Measurements from ENCODE around the gene ICOSLG. TPM values are rescaled to one million over a fixed set of nuclear protein-coding genes. Genes with fewer than 3 reads are reported as not detected.
"Not testable (repeated sequence)": the region's sequence is repeated elsewhere in the genome, so short reads cannot be mapped to it uniquely, and the experiment has no call there.

Gene ICOSLG
- total RNA-seq, 1 donor from 2014 or later: 1.5 TPM

DNA sequence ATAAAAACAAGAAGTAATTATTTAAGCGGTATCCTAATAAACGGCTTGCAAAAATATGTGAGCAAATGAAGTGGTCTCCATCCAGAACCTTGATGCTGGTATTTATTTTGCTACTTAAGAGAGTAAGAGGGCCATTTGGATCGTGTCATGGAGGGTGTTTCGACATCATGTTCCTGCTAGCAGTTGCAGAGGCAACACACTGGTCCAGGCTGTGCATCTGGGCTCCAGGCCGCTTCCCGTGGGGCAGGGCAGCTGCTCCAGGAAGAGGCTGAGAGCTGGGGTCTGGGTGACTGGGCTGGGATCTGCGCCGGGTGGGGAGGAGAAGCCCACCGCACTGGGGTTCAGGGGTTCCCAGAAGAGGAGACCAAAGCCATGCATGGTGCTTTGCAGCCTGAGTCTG lies 46.3 kb downstream of the ICOSLG start:
- DNase-seq (ENCODE audit: low spot score): not testable (repeated sequence)

DNA sequence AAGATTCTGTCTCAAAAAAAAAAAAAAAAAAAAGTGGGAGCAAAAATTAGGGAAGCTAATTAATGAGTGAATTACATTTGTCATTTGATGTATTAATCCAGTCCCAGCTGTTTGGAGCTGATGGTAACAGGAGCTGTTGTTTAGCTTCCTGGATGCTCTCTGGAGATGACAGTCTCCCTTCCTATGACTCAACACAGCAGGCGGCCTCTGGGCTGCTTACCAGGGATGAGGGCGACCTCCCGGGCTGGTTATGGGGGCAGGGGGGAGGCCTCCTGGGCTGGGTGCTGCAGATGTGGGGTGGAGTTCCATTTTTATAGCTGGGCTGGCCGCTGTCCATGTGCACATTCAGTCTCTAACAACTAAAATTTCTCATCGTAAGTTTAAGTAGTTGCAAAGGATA lies 47.6 kb downstream of the ICOSLG start:
- DNase-seq (ENCODE audit: low spot score); intact Hi-C loops (cut with DNase I): not testable (repeated sequence)

More for the DNA sequence above, 46.3 kb downstream of the ICOSLG start:
- intact Hi-C loops (cut with DNase I): not testable (repeated sequence)

DNA sequence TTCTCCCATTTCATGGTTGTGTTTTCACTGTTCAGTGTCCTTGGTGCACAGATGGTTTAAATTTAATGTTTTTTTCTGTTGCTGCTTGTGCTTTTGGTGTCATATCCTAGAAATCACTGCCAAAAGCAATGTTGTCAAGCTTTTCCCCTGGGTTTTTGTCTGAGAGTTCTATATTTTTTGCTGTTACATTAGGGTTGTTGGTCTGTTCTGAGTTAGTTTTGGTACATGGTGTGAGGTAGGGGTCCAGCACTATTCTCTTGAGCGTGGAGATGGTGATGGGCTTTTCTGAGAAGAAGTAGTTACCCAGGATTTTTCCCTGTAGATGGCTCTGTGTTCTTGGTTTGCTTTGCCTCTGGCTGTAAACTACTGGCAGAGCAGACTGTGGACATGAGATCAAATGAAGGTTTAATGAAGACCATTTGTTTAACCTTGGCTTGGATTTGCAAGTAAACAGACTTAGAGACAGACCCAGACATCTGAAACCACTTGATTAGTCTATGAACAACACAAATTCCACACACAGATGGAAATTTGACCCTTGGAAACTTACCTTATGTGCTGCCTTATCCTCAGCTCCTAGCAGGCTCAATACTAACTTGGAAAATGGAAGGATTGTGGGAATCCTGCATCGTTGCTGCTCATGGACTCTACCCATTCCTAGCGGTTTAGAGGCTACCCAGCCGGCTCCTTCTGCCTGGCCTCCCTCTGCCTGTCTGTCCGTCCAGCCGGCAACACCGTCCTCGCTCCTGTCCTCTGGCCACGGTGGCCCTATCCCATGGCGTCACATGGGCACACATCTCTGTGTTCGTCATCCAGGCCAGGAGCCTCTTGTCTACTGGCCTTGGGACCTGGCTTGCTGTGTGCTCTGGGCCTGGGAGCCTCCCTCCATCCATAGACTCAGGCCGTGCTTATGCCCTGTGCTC lies 50.1 kb downstream of the ICOSLG start:
- DNase-seq (ENCODE audit: low spot score); intact Hi-C loops (cut with DNase I): not testable (repeated sequence)

DNA sequence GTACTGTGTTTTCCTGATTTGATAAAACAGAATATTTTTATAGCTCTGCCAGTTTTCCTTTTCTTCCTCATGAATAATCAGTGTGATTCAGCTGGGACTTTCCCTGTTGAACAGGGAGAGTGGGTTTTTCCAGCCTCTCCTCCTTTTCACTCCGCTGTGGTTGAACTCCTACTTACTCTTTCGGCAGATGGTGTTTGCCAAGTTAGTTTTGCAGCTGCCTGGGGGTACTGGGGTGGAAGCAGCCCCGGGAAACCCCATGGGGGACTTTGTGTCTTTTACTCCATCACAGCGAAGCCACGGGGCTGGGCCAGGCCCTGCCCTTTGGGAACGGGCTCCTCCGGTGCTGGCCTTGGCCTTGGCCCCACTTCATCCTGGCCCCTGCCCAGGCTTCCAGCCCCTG lies 55.9 kb downstream of the ICOSLG start:
- intact Hi-C loops (cut with DNase I); DNase-seq (ENCODE audit: low spot score): not testable (repeated sequence)

DNA sequence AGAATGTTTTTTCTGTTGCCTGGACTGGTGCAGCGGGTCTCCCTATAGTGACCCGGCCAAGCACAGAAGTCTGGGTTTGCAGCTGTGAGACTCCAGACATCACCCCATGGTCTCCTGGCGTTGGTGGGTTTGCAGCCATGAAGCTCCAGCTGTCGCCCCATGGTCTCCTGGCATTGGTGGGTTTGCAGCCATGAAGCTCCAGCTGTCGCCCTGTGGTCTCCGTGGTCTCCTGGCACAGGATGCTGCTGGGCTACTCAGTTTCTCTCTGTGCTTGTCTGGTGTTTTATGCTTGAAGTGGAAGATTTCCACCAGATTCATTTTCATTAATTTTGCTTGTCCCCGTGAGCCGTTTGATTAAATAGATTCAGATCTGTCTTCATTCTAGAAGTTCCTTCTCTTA lies 58.5 kb downstream of the ICOSLG start:
- intact Hi-C loops (cut with DNase I); DNase-seq (ENCODE audit: low spot score): not testable (repeated sequence)

DNA sequence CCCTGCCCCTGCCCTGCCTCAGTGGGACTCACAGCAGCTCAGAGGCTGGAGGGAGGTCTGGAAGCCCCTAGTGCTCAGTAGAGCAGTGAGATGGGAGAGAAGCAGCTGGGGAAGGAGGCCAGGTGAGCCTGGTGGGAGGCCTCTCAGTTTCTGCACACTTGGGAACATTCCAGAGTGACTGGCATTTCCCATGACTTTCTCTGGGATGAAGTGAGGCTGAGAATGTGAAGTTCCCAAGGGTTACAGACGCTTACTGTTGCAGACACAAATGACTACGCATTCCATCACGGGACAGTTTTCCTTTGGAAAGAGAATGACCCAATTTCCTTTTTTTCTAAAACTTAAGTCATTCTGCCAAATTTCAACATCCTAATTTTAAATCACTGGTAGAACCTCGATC lies 59.2 kb downstream of the ICOSLG start:
- DNase-seq (ENCODE audit: low spot score); intact Hi-C loops (cut with DNase I): not testable (repeated sequence)

DNA sequence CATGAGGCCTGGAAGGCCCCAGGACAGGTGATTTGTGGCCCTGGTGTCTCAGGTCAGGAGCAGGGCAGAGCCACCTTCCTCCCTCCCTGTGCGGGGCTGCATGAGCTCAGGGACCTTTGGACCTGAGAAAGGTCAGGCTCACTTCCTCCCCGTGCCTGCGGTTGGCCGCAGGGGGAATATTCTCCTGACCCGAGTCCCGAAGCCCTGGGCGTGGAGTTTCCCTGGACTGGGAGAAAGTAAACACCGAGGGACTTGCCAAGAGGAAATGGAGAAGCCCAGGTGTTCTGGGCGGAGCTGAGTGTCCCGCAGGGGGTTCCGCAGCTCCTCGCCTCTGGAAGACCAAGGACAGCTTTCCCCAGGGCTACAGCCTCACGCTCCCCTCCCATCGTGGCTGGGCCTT lies 64.6 kb downstream of the ICOSLG start:
- intact Hi-C loops (cut with DNase I); DNase-seq (ENCODE audit: low spot score): not testable (repeated sequence)

DNA sequence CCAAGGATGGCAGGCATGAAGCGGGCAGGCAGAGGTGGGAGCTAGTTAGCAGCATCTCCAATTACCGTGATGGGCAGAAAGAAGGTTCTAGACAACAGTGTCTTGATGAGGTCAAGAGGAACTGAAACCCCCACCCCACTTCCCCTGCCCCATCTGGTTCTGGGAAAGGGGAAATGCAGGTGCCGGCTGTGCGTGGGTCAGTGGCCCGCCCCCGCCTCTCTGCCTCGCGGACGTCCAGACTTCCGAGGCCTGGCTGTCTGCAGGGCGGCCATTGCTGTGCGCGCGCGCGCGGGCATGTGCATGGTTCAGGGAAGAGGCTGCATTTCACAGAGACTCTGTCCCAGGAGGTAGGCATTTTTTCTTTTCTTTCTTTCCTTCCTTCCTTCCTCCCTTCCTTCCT lies 65.6 kb downstream of the ICOSLG start:
- intact Hi-C loops (cut with DNase I); DNase-seq (ENCODE audit: low spot score): not testable (repeated sequence)

Other genes with a start within 250 kb of the ICOSLG start
- 22.2 TPM for gene TRAPPC10, start 228.6 kb downstream of the ICOSLG start, total RNA-seq
- 1.6 TPM for gene PWP2, start 133.5 kb downstream of the ICOSLG start, total RNA-seq
- gene GATD3, start 107.3 kb downstream of the ICOSLG start, total RNA-seq: 11.5 TPM
- gene DNMT3L, start 21.0 kb upstream of the ICOSLG start, total RNA-seq: not detected
- gene AIRE, start 44.9 kb upstream of the ICOSLG start, total RNA-seq: 0.11 TPM
- gene PFKL, start 59.1 kb upstream of the ICOSLG start, total RNA-seq: 60.3 TPM
- gene CFAP410, start 98.4 kb upstream of the ICOSLG start, total RNA-seq: 15.8 TPM
- gene TRPM2, start 112.7 kb upstream of the ICOSLG start, total RNA-seq: 1.2 TPM
- 2.9 TPM for gene LRRC3, start 214.6 kb upstream of the ICOSLG start, total RNA-seq

Data from cardiac septum (tissue), 1 donor.